BE2C (cell line): ENCODE data around the gene AKIRIN1.
"Not testable (repeated sequence)": the region's sequence is repeated elsewhere in the genome, so short reads cannot be mapped to it uniquely, and the experiment has no call there.

Source experiments
- DNase-seq: peaks from one replicate; pipeline ENCODE4 v3.0.0-alpha.2; 2020
- H3K27me3 ChIP-seq: fragments of 250-450 bp; sonication (Bioruptor Pico); 2 replicates; pipeline ENCODE4 v1.5.1; 2020; ENCODE audit warnings: mild to moderate bottlenecking
- H3K36me3 ChIP-seq: fragments of 250-450 bp; sonication (Bioruptor Pico); 2 replicates; pipeline ENCODE4 v1.5.1; 2020; ENCODE audit warnings: mild to moderate bottlenecking
- H3K4me1 ChIP-seq: fragments of 250-450 bp; sonication (Bioruptor Pico); 2 replicates; pipeline ENCODE4 v1.5.1; 2020
- H3K4me3 ChIP-seq: 2 replicates; pipeline ENCODE4 v1.5.1; 2011; ENCODE audit warnings: low read depth, low read length
- H3K9me3 ChIP-seq: fragments of 250-450 bp; sonication (Bioruptor Pico); 2 replicates; pipeline ENCODE4 v1.5.1; 2020
- CTCF ChIP-seq: IDR thresholded peaks from 2 replicates; pipeline ENCODE4 v1.5.1; 2012; ENCODE audit warnings: mild to moderate bottlenecking, low read depth, low read length

The AKIRIN1 gene

GRCh38 chr1:38953433-38953860 is 37.6 kb upstream of the AKIRIN1 start:
- no peak for TF ChIP-seq CTCF
- Histone ChIP-seq H3K27me3 (no peaks in the 10 kb centered on the region), H3K4me1 (no peaks in the 10 kb centered on the region), H3K9me3 (no peaks in the 10 kb centered on the region), H3K36me3 (no peaks in the 10 kb centered on the region), H3K4me3 (no peak overlapping the region)
- no peak for DNase-seq

- DNase-seq = no peak
- no peak for TF ChIP-seq CTCF
- Histone ChIP-seq H3K36me3 (no peaks in the 10 kb centered on the region), H3K4me3 (no peak overlapping the region), H3K4me1 (no peaks in the 10 kb centered on the region), H3K27me3 (no peaks in the 10 kb centered on the region), H3K9me3 (no peaks in the 10 kb centered on the region)
Observed at GRCh38 chr1:38958967-38959366, 32.1 kb upstream of the AKIRIN1 start.

DNA sequence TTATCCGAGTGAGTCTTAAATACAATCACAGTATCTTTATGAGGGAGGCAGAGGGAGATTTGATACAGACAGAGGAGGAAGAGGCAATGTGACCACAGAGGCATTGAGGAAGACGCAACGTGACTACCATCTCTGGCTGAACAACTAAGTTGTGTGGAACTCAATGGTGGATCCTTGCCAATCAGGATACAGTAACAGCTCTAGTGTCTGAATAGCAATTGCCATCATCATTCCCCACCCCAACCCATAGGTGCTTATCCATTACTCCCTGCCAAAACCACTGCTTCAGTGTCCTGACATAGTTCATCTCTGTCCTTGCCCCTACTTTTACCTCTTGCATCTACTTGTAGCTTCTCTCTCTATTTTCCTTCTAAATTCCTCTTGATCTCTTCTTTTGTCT is 29.0 kb upstream of the AKIRIN1 start:
- H3K36me3 ChIP-seq = no peaks in the 10 kb centered on the region
- H3K9me3 ChIP-seq = no peaks in the 10 kb centered on the region
- H3K27me3 ChIP-seq = no peaks in the 10 kb centered on the region
- no peak for DNase-seq
- no peak for TF ChIP-seq CTCF
- no peaks in the 10 kb centered on the region for H3K4me1 ChIP-seq
- H3K4me3 ChIP-seq = no peak overlapping the region

GRCh38 chr1:38962560-38962959 is 28.5 kb upstream of the AKIRIN1 start:
- no peaks in the 10 kb centered on the region for H3K36me3 ChIP-seq
- DNase-seq = no peak
- no peaks in the 10 kb centered on the region for H3K9me3 ChIP-seq
- TF ChIP-seq CTCF = no peak
- no peaks in the 10 kb centered on the region for H3K4me1 ChIP-seq
- H3K27me3 ChIP-seq = no peaks in the 10 kb centered on the region
- H3K4me3 ChIP-seq = no peak overlapping the region

GRCh38 chr1:38964140-38964548 is 26.9 kb upstream of the AKIRIN1 start:
- TF ChIP-seq CTCF = peak; percentile 27
- Histone ChIP-seq H3K36me3 (no peaks in the 10 kb centered on the region), H3K9me3 (no peaks in the 10 kb centered on the region), H3K27me3 (no peaks in the 10 kb centered on the region), H3K4me1 (no peaks in the 10 kb centered on the region), H3K4me3 (no peak overlapping the region)
- no peak for DNase-seq

GRCh38 chr1:38973145-38973544 is 17.9 kb upstream of the AKIRIN1 start:
- not testable (repeated sequence) for DNase-seq, H3K36me3 ChIP-seq, H3K4me1 ChIP-seq, H3K4me3 ChIP-seq, H3K27me3 ChIP-seq, H3K9me3 ChIP-seq
